Measurements from ENCODE around the gene CHMP4A.

GRCh38 chr14:24185026-24185425 is 28.3 kb downstream of the CHMP4A start:
- TF ChIP-seq CTCF (conservative IDR thresholded peaks at IDR 0.05): no peak
- no peak for TF ChIP-seq EZH2 (IDR thresholded peaks at IDR 0.05; ENCODE audit: low read depth)
